Left lung (tissue), 10 donors: ENCODE results near the gene RPS4Y1. TPM values are rescaled to one million over a fixed set of nuclear protein-coding genes. Genes with fewer than 3 reads are reported as not detected.

Source experiments
- ATAC-seq: fragments of 200-7000 bp; cut with Tn5 transposase; one replicate; pipeline ENCODE4 v1.9.1; 2020; ENCODE audit warnings: moderate library complexity
- DNase-seq, 4 donors: peaks; one replicate each; pipeline ENCODE4 v3.0.0-alpha.2; 2013 to 2020
- H3K27ac ChIP-seq, 2 donors: fragments of 200-600 bp; sonication (generic) in 1 of 2; one replicate each; pipeline versions ENCODE4 v1.5.0 to v1.8.0; 2020 to 2021
- H3K27me3 ChIP-seq, 2 donors: fragments of 200-600 bp; sonication (generic) in 1 of 2; one replicate each; pipeline versions ENCODE4 v1.5.0 to v1.8.0; 2020 to 2021
- H3K36me3 ChIP-seq, 2 donors: fragments of 200-600 bp; sonication (generic) in 1 of 2; one replicate each; pipeline versions ENCODE4 v1.5.0 to v1.8.0; 2020 to 2021
- H3K4me1 ChIP-seq, 2 donors: fragments of 200-600 bp; one replicate each; pipeline ENCODE4 v1.8.0; 2021
- H3K4me3 ChIP-seq, 2 donors: fragments of 200-600 bp; sonication (generic) in 1 of 2; one replicate each; pipeline versions ENCODE4 v1.5.0 to v1.8.0; 2020 to 2021; ENCODE audit warnings: mild to moderate bottlenecking in 1 of 2
- H3K9me3 ChIP-seq, 2 donors: fragments of 200-600 bp; sonication (generic) in 1 of 2; one replicate each; pipeline versions ENCODE4 v1.5.0 to v1.8.0; 2020 to 2021
- intact Hi-C, 2 donors: fragments of 100-400 bp; cut with DNase I; formaldehyde crosslinking; loops; one replicate each; pipeline versions ENCODE4 v1.11.2 to v1.14.2; 2022
- polyA plus RNA-seq, 6 donors: library from polyadenylated mRNA; unstranded; fragments of 120-200 nt; gene quantifications; one replicate each; pipeline ENCODE4 v1.2.1, GENCODE V29; 2013; ENCODE audit not compliant: insufficient read length in 6 of 6
- total RNA-seq, 2 donors: library from RNA; stranded (reverse); fragmentation: NEBNext Ultra II Directional; extraction: Animal tissue kit (Norgen Biotek cat#: 25700); gene quantifications; one replicate each; pipeline ENCODE4 v1.2.1, GENCODE V29; 2021
- TF ChIP-seq, protein P1 (sequence below), 2 donors: fragments of 200-600 bp; sonication (generic) in 1 of 2; IDR thresholded peaks; one replicate each; pipeline versions ENCODE4 v1.5.0 to v1.8.0; 2021; ENCODE audit warnings: antibody characterized with exemption in 2 of 2
- donor health status: DM: no; HTN: yes; CAD: no.
- donor health status: DM: no; HTN: no; CAD: no.

The RPS4Y1 gene
- total and polyA plus RNA-seq, 8 donors, result 3.3 to 762 (median 273) TPM; not detected in 1

DNA sequence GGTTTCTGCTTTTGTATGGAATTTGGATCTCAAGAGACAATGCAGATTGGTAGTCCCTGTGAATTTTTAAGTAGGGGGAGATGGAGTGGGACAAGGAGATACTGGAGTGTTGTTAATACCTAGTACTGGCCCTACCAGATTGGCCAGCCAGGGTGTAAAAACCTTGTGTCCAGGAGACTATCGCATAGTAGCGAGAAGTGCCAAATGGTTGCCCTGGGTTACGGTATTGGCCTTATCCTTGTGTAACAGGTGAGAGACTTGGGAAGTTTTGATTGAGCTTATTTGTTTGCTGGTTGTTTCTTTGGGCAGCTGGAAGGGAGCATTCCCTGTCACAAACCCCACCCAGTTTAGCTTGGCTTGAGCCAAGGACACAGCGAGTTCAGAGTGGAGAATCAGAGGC lies 5.4 kb downstream of the RPS4Y1 start:
- no peaks in the 10 kb centered on the region for H3K9me3 ChIP-seq
- peaks cover 0 to 15% of the 10 kb centered on the region in 2 donors for H3K4me1 ChIP-seq
- no peak for ATAC-seq
- no peak overlapping the region for H3K4me3 ChIP-seq
- intact Hi-C loops, result no loop called here
- TF ChIP-seq, protein P1, sequence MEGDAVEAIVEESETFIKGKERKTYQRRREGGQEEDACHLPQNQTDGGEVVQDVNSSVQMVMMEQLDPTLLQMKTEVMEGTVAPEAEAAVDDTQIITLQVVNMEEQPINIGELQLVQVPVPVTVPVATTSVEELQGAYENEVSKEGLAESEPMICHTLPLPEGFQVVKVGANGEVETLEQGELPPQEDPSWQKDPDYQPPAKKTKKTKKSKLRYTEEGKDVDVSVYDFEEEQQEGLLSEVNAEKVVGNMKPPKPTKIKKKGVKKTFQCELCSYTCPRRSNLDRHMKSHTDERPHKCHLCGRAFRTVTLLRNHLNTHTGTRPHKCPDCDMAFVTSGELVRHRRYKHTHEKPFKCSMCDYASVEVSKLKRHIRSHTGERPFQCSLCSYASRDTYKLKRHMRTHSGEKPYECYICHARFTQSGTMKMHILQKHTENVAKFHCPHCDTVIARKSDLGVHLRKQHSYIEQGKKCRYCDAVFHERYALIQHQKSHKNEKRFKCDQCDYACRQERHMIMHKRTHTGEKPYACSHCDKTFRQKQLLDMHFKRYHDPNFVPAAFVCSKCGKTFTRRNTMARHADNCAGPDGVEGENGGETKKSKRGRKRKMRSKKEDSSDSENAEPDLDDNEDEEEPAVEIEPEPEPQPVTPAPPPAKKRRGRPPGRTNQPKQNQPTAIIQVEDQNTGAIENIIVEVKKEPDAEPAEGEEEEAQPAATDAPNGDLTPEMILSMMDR (IDR thresholded peaks at IDR 0.05), result no peak
- DNase-seq, result no peak
- no peak overlapping the region for H3K27ac ChIP-seq
- H3K27me3 ChIP-seq, result no peaks in the 10 kb centered on the region
- peaks cover 0 to 79% of the 10 kb centered on the region in 2 donors for H3K36me3 ChIP-seq

DNA sequence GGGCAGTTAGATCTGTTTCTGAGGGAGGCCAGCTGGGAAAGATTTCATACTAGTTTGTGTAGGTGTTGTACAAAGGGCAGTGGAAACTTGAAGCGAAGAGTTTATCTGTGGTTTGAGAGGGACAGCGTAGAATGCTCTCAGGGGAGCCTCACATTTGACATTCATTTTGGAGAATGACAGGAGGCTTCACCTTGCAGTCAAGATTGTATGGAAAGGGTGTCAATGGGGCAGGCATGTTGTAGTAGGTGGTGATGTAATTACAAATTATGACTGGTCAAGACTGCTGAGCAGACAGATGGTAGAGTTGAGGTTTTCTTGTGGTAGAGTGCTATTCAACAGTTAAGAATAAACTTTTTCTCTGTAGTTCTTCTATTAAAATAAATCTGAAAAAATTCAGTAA lies 7.0 kb downstream of the RPS4Y1 start:
- TF ChIP-seq, protein P1 (IDR thresholded peaks at IDR 0.05), result no peak

DNA sequence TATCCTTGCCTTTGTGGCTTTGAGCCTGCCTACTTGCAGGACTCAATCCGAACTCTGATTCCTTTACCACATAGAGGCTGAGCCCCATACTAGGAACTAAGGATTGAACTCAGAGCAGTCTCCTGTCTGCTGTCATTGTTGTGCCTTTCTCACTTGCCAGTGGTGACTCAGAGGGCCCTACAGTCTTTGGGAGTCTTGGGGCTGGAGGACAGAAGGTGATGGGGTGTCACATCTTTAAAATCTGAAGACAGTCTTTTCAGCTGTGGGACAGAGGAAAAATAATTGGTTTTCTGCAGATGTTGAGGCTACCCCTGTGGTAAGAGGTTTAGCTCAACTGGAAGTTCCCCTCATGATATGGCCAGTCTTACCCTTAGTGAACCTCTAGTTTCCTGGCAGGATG lies 8.0 kb downstream of the RPS4Y1 start:
- peaks cover 0 to 89% of the 10 kb centered on the region in 2 donors for H3K36me3 ChIP-seq
- H3K4me3 ChIP-seq, result no peak overlapping the region
- TF ChIP-seq, protein P1 (IDR thresholded peaks at IDR 0.05), result no peak
- ATAC-seq (no peak), DNase-seq (no peak)
- no peaks in the 10 kb centered on the region for H3K27me3 ChIP-seq
- no peaks in the 10 kb centered on the region for H3K9me3 ChIP-seq
- no peaks in the 10 kb centered on the region for H3K4me1 ChIP-seq
- no peak overlapping the region for H3K27ac ChIP-seq
- intact Hi-C loops, result no loop called here

More for the DNA sequence above, 7.0 kb downstream of the RPS4Y1 start:
- no peak overlapping the region for H3K27ac ChIP-seq
- no peak overlapping the region for H3K4me3 ChIP-seq
- no peaks in the 10 kb centered on the region for H3K9me3 ChIP-seq
- intact Hi-C loops, result no loop called here
- no peak for DNase-seq
- H3K36me3 ChIP-seq, result peaks cover 0 to 87% of the 10 kb centered on the region in 2 donors
- ATAC-seq, result no peak
- no peaks in the 10 kb centered on the region for H3K27me3 ChIP-seq
- peaks cover 0 to 4% of the 10 kb centered on the region in 2 donors for H3K4me1 ChIP-seq

DNA sequence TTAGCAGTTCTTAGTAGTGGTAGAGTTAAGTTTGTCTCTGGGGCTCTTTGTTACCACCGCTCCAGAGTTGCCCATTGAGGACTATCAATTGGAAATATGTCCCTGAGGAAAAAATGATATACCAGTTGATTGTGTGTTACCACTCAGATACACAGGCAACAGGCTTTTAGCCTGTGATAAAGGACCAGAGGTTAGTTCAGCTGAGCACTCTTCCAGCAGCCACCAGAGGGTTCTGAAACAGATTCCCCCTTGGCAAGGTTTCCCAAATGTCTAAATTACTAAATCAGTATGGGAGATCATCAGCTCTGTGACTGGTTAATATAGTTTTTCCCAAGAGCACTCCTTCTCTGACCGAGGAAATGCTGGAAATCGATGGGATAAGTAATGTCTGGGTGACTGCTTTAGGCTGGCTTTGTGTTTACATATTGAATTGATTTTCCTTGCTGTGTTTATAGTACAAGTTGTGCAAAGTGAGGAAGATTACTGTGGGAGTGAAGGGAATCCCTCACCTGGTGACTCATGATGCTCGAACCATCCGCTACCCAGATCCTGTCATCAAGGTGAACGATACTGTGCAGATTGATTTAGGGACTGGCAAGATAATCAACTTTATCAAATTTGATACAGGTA lies 12.9 kb downstream of the RPS4Y1 start:
- DNase-seq (no peak), ATAC-seq (no peak)
- no peak overlapping the region for H3K27ac ChIP-seq
- H3K9me3 ChIP-seq, result no peaks in the 10 kb centered on the region
- no peaks in the 10 kb centered on the region for H3K27me3 ChIP-seq
- TF ChIP-seq, protein P1 (IDR thresholded peaks at IDR 0.05), result no peak
- no peaks in the 10 kb centered on the region for H3K4me1 ChIP-seq
- no peak overlapping the region for H3K4me3 ChIP-seq
- H3K36me3 ChIP-seq, result peaks cover 0 to 63% of the 10 kb centered on the region in 2 donors
- intact Hi-C loops, result no loop called here

DNA sequence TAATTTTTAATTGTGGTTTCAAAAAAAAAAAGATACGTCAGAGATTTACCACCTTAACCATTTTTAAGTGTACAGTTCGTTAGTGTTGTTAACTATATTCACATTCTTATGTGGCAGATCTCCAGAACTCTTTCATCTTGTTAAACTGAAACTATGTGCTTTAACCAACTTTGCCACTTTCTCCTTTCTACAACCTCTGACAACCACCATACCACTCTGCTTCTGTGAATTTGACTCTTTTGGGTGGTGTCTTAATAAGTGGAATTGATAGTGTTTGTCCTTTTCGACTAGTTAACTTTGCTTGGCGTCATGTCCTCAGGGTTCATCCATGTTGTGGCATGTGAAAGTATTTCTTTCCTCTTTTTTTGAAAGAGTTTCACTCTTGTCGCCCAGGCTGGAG lies 15.7 kb downstream of the RPS4Y1 start:
- Histone ChIP-seq H3K4me1 (no peaks in the 10 kb centered on the region), H3K27ac (no peak overlapping the region), H3K36me3 (peaks cover 0 to 61% of the 10 kb centered on the region in 2 donors), H3K27me3 (no peaks in the 10 kb centered on the region), H3K4me3 (no peak overlapping the region), H3K9me3 (no peaks in the 10 kb centered on the region)
- intact Hi-C loops, result no loop called here
- TF ChIP-seq, protein P1 (IDR thresholded peaks at IDR 0.05), result no peak
- DNase-seq (no peak), ATAC-seq (no peak)
